HG03159 (cell line): Measurements from ENCODE around the gene TJP3.
"Not testable (repeated sequence)": the region's sequence is repeated elsewhere in the genome, so short reads cannot be mapped to it uniquely, and the experiment has no call there.

Experiments used
- ATAC-seq: cut with Tn5 transposase; IDR thresholded peaks from one replicate; pipeline ENCODE4 v1.9.1; 2021; ENCODE audit warnings: mild to moderate bottlenecking, moderate library complexity; ENCODE audit not compliant: unreplicated experiment

Gene TJP3, protein sequence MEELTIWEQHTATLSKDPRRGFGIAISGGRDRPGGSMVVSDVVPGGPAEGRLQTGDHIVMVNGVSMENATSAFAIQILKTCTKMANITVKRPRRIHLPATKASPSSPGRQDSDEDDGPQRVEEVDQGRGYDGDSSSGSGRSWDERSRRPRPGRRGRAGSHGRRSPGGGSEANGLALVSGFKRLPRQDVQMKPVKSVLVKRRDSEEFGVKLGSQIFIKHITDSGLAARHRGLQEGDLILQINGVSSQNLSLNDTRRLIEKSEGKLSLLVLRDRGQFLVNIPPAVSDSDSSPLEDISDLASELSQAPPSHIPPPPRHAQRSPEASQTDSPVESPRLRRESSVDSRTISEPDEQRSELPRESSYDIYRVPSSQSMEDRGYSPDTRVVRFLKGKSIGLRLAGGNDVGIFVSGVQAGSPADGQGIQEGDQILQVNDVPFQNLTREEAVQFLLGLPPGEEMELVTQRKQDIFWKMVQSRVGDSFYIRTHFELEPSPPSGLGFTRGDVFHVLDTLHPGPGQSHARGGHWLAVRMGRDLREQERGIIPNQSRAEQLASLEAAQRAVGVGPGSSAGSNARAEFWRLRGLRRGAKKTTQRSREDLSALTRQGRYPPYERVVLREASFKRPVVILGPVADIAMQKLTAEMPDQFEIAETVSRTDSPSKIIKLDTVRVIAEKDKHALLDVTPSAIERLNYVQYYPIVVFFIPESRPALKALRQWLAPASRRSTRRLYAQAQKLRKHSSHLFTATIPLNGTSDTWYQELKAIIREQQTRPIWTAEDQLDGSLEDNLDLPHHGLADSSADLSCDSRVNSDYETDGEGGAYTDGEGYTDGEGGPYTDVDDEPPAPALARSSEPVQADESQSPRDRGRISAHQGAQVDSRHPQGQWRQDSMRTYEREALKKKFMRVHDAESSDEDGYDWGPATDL

DNA sequence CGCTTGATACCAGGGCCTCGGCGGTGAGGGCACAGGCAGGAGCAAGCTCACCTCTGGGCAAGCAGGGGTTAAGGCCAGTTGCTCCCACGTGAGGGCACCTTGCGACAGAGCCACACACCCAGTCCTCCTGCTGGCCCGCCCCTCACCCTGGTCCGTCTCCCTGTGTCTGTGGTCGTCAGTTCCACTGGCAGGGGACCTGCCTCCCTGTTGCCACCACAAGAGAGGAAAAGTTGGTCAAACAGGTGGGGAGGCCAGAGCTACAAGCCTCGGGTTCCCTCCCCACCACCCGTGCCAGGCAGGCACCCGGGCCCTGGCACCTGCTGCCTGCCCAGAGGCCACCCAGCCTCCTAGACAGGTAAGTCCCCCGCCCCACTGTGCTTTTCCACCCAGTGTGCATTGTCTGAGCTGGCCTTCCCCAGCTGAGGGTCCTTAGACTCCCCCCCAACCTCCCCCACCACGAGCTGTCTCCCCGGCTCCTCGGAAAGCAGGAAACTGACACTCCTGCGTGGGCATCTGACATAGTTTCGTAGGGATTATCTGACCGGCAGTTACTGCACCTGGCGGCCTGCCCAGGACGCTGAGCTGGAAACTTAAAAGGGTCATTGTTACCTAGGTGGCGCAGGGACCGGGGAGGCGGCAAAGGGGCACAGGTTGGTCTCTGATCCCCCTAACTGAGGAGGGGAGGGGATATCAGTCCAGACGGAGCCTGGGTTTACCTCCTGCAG lies at the start of gene TJP3:
TJP3 (plus strand) TSS at position 178 of the 725 bp plus-strand sequence. CDS start 20,049 bp downstream, outside the sequence.
- no peak for ATAC-seq

DNA sequence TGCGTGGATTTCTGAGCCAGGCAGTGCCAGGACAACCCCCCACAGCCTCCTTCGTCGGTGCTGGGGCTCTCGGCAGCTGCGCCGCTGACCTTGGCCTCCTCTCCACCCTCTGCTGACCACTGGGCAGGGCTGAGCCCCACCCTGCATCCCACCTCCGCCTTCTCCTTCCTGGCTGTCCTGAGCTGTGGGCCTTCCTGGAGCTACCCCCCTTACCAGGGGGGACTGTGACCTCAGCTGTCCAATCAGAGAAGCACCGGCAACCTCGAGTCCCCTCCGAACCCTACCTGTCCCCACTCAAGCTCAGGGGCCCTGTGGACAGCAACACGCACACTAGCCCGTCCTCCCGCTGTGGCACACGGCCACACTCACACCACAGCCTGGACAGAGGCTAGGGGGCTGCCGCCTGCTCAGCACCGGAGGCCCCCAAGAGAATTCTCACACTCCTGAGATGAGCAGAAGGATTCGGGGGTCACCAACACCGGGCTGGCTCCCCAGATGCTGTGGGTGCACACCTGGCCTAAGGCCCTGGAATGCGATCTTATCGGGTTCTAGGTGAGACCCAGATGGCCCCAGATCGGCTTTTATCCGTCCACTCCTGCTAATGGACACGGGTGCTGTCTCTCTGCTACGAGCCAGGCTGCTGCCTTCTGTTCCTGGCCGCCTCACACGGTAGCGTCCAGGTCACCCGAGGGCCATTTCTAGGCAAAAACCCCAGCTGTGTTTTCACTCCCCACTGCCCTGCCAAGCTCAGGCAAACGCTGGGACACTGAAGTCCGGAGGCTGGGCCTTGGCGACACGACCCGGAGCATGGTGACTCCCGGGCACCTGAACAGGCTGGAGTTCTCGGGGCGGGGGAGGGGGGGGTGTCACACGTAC lies 49.1 kb upstream of the TJP3 start:
- no peak for ATAC-seq

DNA sequence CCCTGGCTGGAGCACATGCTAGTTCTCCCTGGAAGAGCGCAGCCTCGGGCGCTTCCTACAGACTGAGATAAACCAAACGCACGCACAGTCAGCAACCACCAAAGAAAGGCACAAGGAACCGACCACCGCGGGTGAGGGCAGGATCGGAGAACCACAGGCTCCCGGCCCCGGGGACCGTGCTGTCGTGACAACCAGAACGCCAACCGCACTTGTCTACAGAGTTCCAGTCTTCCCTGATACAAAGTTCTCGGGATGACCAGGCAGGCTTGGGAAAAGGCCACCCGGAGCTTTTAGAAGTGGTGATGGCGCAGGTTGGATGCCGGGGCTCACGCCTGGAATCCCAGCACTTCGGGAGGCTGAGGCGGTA lies 48.5 kb upstream of the TJP3 start:
- ATAC-seq = no peak

DNA sequence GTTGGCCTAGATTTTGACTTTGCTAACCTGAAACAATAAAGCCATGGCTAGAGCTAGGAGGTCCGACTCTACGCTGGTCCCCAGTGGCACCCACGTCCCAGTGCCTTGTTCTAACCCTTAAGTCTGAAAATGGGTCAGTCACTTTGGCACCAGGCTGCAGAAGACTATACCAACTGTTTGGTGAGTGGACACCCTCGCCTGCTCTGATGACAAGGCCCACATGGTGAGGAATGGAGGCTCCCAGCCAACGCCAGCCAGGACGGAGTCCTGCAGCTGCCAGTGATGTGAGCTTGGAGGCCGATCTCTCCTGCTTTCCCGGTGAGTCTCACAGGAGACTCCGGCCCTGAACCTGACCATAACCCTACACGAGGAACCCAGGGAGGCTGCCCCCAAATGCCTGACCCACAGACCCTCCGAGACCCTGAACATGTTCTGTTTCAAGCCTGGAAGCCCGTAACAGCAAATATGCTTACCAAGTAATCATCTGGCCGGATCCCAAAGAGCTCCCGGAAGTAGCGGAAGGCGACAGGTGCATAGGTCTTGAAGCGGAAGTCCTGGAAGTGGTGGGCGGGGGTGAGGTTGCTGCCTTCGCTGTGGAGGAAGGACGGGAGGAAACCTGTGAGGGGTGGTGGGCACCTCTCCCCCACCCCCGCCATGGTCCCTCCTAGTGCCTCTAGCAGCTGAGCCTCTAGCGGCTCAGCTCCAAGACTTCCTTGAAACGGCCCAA lies 47.5 kb upstream of the TJP3 start:
- no peak for ATAC-seq

DNA sequence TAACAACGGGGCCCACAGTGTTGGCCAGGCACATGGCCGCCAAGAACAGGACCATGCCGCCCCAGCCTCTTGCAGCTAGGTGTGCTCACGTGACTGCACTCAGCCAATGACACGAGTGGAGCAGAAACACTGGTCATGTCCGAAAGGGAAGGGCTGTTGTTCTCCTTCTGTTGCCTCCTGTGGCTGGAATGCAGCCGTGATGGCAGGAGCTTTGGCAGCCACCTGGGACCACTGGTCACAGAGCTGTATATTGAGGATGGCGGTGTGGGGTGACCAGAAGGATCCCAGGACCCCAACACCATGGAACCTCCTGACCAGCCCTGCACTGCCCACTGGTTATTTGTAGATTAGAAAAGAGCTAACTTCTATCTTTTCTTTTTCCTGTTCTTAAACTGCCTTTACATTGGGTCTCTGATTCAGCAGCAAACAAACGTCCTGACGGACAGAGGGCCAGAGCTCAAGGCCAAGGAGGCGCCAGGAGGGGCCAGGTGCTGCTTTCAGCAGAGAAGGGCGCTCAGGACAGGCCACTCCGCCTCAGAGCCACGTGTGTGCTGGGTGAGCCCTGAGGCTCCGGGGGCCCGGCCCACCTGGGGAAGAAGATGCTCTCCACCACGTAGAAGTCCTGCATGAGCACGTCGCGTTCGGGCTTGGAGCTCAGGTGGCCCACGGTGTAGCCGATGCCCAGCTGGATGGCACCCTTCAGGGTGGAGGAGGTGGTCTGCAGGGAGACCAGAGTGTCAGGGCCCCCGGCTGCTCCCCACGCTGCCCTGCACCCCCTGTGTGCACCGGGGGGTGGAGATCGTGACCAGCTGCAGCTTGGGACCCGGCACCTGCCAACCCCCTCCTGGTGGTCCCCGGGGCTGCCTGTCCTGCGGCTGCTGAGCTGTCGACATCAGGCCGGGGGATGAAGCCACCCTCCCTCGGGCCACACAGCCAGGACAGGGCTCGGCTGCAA lies 46.6 kb upstream of the TJP3 start:
- ATAC-seq = no peak

DNA sequence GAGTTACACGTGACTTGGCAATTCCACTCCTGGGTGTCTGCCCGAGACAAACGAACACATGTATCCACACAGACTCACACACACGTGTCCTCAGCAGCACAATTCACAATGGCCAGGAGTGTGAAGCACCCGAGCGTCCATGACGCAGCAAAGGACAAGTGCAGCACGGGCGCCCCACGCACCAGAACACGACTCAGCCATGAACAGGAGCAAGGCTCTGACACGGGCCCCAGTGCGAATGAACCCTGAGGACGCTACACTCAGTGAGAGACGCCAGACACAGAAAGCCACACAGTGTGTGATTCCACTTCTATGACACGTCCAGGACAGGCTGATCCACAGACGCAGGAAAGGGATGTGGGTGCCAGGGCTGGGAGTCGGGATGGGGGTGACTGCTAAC lies 44.3 kb upstream of the TJP3 start:
- no peak for ATAC-seq

DNA sequence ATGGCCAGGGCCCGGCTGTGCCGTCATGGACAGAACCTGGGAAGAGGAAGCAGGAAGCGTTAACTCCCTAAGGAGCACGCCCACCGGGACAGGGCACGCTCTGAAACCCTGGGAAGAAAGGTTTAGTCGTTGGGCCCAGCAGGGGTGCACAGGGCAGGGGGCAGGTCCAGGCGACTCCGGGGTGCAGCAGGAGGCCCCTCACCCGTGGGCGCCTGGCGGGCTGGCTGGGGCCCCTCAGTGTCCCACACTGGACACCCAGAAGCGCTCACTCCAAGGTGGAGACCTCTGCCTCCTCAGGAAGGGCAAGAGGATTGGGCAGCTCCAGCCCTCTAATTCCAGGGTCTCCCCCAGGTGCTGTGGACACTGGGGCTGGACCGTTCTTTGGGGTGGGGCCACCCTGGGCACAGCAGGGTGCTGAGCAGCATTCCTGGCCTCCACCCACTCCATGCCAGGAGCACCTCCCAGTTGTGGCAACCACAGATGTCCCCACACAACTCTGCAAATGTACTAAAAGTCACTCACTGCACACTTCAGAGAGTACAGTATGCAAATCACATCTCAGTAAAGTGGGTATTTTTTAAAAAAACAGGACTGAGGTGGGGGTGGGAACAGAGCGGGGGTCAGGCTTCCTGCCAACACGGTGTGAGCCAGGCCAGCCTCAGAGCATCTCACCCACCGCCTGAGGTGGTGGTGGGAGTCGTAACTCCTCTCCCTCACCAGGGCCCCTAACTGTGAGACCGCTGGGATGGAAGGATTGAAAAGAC lies 43.1 kb upstream of the TJP3 start:
- no peak for ATAC-seq

DNA sequence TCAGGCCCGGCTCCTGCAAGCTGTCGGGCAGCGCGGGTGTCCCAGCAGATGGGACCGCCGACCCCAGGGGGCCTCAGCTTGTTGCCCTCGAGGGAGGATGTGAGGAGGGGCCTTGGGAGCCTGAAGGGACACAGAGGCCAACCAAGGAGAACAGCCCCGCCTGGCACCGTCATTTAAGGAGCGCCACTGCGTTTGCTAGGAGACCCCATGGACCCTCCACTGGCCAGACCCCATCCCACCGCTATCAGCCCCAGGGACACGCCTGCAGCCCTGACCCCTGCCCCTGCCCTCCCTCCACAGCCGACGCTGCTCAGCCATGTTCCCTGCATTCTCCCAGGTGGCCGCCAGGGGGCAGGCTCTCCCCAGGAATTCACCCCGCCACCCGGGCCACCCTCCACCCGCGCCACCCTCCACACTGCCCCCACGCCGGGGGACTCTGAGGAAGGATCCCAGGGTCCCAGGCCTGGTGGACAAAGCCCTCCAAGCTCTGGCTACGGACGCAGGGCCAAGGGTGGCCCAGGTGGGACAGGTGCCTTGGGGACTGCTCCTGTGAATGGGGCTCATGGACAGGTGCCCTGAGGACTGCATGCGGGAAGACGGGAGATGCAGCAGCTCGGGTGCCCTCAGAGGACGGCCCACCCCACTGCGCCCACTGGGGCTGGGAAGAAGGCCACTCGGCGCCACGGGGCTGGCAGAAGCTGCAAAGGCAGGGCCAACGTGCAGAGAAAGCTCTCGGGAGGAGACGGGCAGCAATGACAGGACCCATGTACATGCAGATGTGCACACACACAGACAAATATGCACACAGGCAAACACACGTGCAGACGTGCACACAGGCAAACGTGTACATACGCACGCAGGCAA lies 42.3 kb upstream of the TJP3 start:
- ATAC-seq = no peak

DNA sequence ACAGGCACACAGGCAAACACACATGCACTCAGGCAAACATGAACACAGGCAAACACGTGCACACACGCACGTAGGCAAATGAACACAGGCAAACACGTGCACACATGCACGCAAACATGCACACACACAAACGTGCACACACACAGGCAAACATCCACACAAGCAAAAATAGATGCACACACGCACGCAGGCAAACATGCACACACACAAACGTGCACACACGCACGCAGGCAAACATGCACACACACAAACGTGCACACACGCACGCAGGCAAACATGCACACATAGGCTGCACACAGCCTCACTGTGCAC lies 41.7 kb upstream of the TJP3 start:
- not testable (repeated sequence) for ATAC-seq

DNA sequence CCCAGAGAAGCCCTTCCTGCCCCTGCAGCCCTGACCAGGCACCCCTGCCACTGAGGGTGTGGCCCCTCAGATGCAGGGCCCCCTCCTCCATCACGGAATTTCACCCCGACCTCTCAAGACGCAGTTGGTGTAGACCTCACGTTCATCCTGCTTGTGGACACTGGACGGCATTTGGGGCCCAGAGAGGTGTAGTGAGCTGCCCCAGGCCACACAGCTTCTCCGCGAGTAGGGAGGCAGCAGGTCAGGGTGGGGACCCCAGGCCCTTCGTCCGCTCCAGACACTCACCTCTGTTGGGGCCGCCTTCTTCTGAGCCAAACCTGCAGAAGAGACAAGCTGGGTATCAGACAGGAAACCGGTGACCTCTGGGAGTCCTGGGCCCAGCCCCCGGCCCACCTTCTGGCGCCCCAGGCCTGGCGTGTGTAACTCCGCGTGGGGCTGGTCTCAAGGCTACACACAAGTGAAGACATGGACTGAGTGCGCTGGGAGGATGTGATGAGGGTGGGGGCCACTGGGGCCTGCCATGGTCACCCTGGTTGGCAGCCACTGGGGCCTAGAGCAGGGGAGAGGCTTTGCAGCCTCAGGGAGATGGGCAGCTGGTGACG lies 41.0 kb upstream of the TJP3 start:
- ATAC-seq = no peak

DNA sequence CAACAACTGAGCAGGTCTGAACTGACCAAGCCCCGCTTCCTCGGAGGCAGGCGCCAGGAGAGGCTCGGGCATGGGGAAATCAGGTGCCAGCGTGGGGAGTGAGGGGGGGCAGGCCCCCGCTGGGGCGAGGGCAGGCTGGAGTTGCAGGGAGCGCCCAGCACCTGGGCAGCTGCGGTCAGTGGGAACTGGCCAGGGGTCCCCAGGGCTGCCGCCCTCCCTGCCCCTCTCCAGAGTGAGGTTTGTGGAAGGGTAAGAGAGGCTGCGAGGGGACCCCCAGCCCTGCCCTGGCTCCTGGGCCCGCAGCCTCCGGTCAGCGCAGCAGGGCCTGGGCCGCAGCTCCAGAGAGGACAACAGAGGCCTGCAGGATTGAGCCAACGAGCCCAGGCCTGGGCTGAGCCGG lies 40.4 kb upstream of the TJP3 start:
- ATAC-seq = no peak

DNA sequence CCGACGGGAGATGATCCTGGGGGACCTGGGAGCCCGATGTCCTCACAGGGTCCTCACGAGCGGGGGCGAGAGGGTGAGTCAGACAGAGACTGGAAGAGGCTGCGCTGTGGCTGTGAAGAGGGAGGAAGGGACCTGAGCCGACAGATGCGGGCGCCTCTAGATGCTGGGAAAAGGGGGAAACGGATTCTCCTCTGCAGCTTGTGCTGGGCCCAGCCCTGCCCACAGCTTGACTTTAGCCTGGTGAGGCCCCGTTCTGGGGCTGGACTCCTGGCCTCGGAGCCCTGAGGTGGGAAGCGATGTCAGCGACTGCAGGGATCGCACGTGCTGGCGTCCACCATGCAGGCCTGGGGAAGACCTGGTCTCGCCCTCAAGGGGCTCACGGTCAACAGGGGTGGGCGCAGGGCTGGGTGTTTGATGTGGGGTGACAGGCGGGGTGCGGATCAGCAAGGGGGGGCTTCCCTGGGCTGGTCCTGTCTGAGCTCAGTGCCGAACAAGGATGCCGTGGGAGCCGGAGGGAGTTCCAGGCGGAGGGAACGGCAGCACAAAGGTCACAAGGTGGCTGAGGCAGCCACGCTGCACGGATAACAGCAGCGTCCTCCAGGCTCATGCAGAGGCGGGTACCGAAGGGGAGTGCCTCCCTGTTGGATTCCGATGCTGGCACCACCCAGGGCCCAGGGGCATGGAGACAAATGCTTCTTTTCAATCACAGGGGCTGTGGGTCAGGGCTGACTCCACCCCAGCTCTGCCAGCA lies 39.7 kb upstream of the TJP3 start:
- ATAC-seq = no peak

DNA sequence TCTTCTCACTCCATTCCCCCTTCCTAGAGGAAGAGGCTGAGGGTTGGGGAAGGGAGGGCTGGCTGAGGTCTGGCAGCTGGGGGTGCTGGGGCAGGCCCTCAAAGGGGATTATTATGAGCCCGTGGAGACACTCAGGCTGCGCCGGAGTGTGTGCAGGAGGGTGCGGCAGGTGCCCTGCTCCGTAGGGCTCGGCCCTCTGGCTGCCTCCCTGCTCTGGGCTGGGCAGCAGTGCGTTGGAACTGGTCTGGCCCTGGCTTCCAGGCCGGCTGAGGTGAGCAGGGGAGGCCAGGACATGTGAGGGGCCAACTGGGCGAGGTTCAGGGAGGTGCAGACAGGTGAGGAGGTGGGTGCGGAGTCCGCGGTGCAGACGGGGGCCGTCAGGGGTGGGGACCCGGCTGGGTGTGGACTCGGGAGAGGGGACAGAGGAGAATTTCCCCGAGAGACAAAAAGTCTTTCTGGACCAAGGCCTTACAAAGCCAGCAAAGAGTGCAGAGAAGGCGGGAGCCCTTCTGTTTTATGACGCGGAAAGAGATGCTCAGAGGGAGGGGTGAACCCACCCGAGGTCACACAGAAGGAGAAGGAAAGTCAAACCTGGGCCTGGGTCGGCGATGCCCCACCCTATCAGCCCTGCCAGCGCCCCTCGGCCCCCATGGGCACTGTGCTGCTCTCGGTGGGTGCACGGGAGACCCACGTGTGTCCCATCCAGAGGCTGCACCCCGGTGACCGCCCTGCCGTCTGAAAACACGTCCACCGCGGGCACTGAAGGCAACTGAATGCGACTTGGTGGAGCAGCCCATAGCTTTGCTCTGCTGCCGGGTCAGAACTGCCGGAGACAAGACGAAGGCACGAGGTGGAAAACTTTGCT lies 38.9 kb upstream of the TJP3 start:
- no peak for ATAC-seq

DNA sequence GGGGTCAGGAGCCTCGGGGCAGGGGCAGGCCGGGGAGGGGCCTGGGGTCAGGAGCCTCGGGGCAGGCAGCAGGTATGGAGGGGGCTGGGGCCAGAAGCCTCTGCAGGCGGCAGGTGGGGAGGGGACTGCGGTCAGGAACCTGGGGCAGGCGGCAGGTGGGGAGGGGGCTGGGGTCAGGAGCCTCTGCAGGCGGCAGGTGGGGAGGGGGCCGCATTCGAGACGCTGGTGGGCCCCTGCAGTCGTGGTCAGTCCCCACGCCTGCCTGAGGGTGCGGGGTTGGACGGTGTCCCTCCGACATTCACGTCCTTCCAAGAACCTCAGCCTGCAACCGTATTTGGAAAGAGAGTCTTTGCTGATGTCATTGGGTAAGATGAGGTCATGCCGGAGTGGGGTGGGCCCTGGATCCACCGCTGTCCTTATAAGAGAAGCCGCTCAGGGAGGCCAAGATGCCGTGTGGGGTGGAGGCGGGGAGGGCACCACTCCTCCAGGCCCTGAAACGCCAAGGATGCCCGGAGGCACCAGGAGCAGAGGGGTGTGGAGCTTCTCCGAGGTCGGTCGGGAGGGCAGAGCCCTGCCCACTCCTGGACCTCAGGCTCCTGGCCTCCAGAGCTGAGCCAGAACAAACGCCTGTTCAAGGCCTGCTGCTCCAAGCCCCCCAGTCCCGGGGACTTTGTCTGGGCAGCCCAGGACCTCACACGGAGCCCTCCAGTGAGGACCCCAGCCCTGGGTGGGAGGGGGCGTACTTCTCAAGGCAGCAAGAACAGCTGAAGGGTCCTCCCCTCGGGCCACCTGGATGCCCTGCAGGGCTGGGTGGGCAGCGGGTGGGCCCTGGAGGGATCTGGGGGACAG lies 38.0 kb upstream of the TJP3 start:
- no peak for ATAC-seq
